SK-N-SH treated with all-trans-retinoic acid at 6 μM for 48 hours (cell line): Measurements from ENCODE around the gene MMP26.

ENCODE experiments used
- ATAC-seq: fragments of 200-7000 bp; cut with Tn5 transposase; 3 replicates; pipeline ENCODE4 v1.9.1; 2020; ENCODE audit warnings: mild to moderate bottlenecking, moderate library complexity
- ARNTL ChIP-seq: fragments of 450-650 bp; formaldehyde crosslinking; IDR thresholded peaks from 2 replicates; pipeline ENCODE4 v1.5.0; 2020; ENCODE audit warnings: low read depth, mild to moderate bottlenecking, moderate library complexity, borderline replicate concordance
- BACH2 ChIP-seq: fragments of 250-450 bp; sonication (Bioruptor Pico); IDR thresholded peaks from 2 replicates; pipeline ENCODE4 v1.9.0; 2021; ENCODE audit warnings: mild to moderate bottlenecking, borderline replicate concordance
- CREB5 ChIP-seq: fragments of 250-450 bp; sonication (Bioruptor Pico); IDR thresholded peaks from 2 replicates; pipeline ENCODE4 v1.5.1; 2020; ENCODE audit warnings: low read depth, mild to moderate bottlenecking, moderate library complexity
- CSRNP3 ChIP-seq: fragments of 250-450 bp; sonication (Bioruptor Pico); IDR thresholded peaks from 2 replicates; pipeline ENCODE4 v1.5.1; 2021; ENCODE audit warnings: mild to moderate bottlenecking, moderate library complexity
- ESRRG ChIP-seq: fragments of 250-450 bp; sonication (Bioruptor Pico); IDR thresholded peaks from 2 replicates; pipeline ENCODE4 v1.6.1; 2021; ENCODE audit warnings: mild to moderate bottlenecking
- GLIS3 ChIP-seq: fragments of 250-450 bp; sonication (Bioruptor Pico); IDR thresholded peaks from 2 replicates; pipeline ENCODE4 v1.5.0; 2020; ENCODE audit warnings: mild to moderate bottlenecking, moderate library complexity
- ISL1 ChIP-seq: fragments of 250-450 bp; sonication (Bioruptor Pico); IDR thresholded peaks from 2 replicates; pipeline ENCODE4 v2.1.2; 2022; ENCODE audit warnings: mild to moderate bottlenecking, moderate library complexity
- OSR1 ChIP-seq: fragments of 250-450 bp; sonication (Bioruptor Pico); IDR thresholded peaks from 2 replicates; pipeline ENCODE4 v1.8.0; 2022; ENCODE audit warnings: moderate library complexity, mild to moderate bottlenecking, inconsistent platforms
- PPARA ChIP-seq: fragments of 250-450 bp; sonication (Bioruptor Pico); IDR thresholded peaks from 2 replicates; pipeline ENCODE4 v1.5.0; 2020; ENCODE audit warnings: mild to moderate bottlenecking, borderline replicate concordance
- RARB ChIP-seq: fragments of 250-450 bp; sonication (Bioruptor Pico); IDR thresholded peaks from 2 replicates; pipeline ENCODE4 v1.8.0; 2021; ENCODE audit warnings: mild to moderate bottlenecking, moderate library complexity
- SNAI2 ChIP-seq: fragments of 250-450 bp; sonication (Bioruptor Pico); IDR thresholded peaks from 2 replicates; pipeline ENCODE4 v1.5.0; 2020; ENCODE audit warnings: mild to moderate bottlenecking, moderate library complexity
- TCF4 ChIP-seq: fragments of 250-450 bp; sonication (Bioruptor Pico); IDR thresholded peaks from 2 replicates; pipeline ENCODE4 v1.8.0; 2021; ENCODE audit warnings: mild to moderate bottlenecking, moderate library complexity, borderline replicate concordance
- TOX ChIP-seq: fragments of 250-450 bp; sonication (Bioruptor Pico); IDR thresholded peaks from 2 replicates; pipeline ENCODE4 v1.8.0; 2021; ENCODE audit warnings: mild to moderate bottlenecking, moderate library complexity, borderline replicate concordance
- ZC3H10 ChIP-seq: fragments of 250-450 bp; sonication (Bioruptor Pico); IDR thresholded peaks from 2 replicates; pipeline ENCODE4 v1.5.1; 2021; ENCODE audit warnings: mild to moderate bottlenecking, moderate library complexity
- ZFP3 ChIP-seq: fragments of 250-450 bp; sonication (Bioruptor Pico); IDR thresholded peaks from 2 replicates; pipeline ENCODE4 v1.5.0; 2020; ENCODE audit warnings: mild to moderate bottlenecking, moderate library complexity
- ZFP30 ChIP-seq: fragments of 450-650 bp; formaldehyde crosslinking; IDR thresholded peaks from 2 replicates; pipeline ENCODE4 v1.5.0; 2022; ENCODE audit warnings: mild to moderate bottlenecking, moderate library complexity
- ZNF565 ChIP-seq: fragments of 450-650 bp; formaldehyde crosslinking; conservative IDR thresholded peaks from 2 replicates; pipeline ENCODE4 v1.5.0; 2020; ENCODE audit warnings: low read depth, mild to moderate bottlenecking, moderate library complexity
- ZNF8 ChIP-seq: fragments of 450-650 bp; formaldehyde crosslinking; IDR thresholded peaks from 2 replicates; pipeline ENCODE4 v1.5.0; 2020; ENCODE audit warnings: mild to moderate bottlenecking, moderate library complexity
- TF ChIP-seq, protein P1 (sequence below): fragments of 250-450 bp; sonication (Bioruptor Pico); IDR thresholded peaks from 2 replicates; pipeline ENCODE4 v1.5.0; 2020; ENCODE audit warnings: mild to moderate bottlenecking, moderate library complexity
- TF ChIP-seq, protein P2 (sequence below): fragments of 250-450 bp; sonication (Bioruptor Pico); IDR thresholded peaks from 2 replicates; pipeline ENCODE4 v1.8.0; 2020; ENCODE audit warnings: mild to moderate bottlenecking, moderate library complexity, borderline replicate concordance

MMP26 gene

GRCh38 chr11:4673781-4674180, 30.8 kb upstream of the MMP26 start:
- no peak for TF ChIP-seq OSR1 (CRISPR knock-in tag)
- no peak for TF ChIP-seq TCF4 (CRISPR knock-in tag)
- TF ChIP-seq RARB (CRISPR knock-in tag): no peak
- TF ChIP-seq ISL1 (CRISPR knock-in tag): no peak
- no peak for TF ChIP-seq ZFP30 (CRISPR knock-in tag)
- no peak for TF ChIP-seq CSRNP3
- no peak for TF ChIP-seq PPARA (CRISPR knock-in tag)
- no peak for TF ChIP-seq ARNTL
- TF ChIP-seq GLIS3 (CRISPR knock-in tag): no peak
- no peak for TF ChIP-seq BACH2
- no peak for TF ChIP-seq ZNF565 (CRISPR knock-in tag)
- no peak for TF ChIP-seq TOX
- TF ChIP-seq ZFP3 (CRISPR knock-in tag): no peak
- TF ChIP-seq ESRRG (CRISPR knock-in tag): no peak
- TF ChIP-seq, protein P1, sequence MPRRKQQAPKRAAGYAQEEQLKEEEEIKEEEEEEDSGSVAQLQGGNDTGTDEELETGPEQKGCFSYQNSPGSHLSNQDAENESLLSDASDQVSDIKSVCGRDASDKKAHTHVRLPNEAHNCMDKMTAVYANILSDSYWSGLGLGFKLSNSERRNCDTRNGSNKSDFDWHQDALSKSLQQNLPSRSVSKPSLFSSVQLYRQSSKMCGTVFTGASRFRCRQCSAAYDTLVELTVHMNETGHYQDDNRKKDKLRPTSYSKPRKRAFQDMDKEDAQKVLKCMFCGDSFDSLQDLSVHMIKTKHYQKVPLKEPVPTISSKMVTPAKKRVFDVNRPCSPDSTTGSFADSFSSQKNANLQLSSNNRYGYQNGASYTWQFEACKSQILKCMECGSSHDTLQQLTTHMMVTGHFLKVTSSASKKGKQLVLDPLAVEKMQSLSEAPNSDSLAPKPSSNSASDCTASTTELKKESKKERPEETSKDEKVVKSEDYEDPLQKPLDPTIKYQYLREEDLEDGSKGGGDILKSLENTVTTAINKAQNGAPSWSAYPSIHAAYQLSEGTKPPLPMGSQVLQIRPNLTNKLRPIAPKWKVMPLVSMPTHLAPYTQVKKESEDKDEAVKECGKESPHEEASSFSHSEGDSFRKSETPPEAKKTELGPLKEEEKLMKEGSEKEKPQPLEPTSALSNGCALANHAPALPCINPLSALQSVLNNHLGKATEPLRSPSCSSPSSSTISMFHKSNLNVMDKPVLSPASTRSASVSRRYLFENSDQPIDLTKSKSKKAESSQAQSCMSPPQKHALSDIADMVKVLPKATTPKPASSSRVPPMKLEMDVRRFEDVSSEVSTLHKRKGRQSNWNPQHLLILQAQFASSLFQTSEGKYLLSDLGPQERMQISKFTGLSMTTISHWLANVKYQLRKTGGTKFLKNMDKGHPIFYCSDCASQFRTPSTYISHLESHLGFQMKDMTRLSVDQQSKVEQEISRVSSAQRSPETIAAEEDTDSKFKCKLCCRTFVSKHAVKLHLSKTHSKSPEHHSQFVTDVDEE: no peak
- no peak for ATAC-seq

- TF ChIP-seq ZC3H10 (CRISPR knock-in tag) (no peak), RARB (CRISPR knock-in tag) (no peak), PPARA (CRISPR knock-in tag) (no peak), ESRRG (CRISPR knock-in tag) (no peak)
- no peak for ATAC-seq
Observed at GRCh38 chr11:4677948-4678347, 26.6 kb upstream of the MMP26 start.

DNA sequence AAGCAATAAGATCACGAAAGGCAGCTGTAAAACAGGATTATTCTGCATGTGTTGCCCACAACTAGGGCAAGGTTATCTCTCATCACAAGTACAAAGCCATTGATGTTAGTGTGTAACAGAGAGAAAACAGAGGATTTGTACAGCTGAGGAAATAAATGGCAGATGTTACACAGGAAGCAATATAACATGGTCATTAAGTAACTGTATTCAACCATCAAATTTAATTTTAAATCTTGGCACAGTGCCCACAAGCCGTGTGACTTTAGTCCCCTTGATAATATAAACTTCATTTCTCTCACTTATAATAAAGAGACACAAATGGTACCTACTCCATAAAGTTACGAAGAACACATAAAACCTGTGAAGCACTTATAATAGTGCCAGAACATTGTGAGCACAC, 24.2 kb upstream of the MMP26 start:
- TF ChIP-seq GLIS3 (CRISPR knock-in tag) (no peak), TCF4 (CRISPR knock-in tag) (peak; percentile 26; the same call in 1 of the 2 replicates)
- TF ChIP-seq, all 23 proteins: peak for 1
- no peak for ATAC-seq

DNA sequence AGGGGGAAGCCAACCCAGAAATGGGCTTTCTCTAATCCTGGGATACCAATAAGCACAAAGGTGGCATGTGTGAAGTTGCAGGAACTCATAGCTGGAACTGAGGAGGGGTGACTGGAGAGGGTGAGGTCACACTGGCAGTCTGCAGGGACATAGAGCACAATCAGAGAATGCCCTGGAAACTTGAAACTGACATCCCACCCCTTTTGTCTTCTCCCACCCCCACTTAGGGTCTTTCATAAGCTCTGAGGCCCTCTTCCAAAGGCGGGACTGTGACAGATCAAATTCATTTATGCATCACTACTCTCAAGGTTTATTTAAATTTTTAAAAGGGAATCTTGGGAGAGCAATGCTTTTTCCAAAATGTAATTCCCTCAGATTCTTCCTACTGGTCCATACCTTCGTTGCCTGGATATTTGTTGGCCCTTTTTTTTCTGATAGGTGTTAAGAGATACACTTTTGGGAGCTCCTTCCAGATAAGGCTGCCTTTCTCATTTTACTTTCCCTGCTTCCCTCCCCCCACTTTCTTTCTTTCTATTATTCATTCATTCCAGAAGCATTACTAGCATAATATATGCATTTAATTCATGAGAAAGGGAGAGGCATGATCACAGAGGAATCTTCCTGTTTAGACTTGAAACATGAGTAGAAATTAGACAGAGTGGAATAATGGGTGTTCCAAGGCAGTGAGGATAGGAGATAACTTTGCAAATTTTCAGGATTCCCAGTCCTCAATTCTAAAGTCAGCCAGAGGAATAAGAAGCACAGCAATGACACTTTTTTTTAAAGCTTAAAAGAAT, 21.8 kb upstream of the MMP26 start:
- TF ChIP-seq, protein P2, sequence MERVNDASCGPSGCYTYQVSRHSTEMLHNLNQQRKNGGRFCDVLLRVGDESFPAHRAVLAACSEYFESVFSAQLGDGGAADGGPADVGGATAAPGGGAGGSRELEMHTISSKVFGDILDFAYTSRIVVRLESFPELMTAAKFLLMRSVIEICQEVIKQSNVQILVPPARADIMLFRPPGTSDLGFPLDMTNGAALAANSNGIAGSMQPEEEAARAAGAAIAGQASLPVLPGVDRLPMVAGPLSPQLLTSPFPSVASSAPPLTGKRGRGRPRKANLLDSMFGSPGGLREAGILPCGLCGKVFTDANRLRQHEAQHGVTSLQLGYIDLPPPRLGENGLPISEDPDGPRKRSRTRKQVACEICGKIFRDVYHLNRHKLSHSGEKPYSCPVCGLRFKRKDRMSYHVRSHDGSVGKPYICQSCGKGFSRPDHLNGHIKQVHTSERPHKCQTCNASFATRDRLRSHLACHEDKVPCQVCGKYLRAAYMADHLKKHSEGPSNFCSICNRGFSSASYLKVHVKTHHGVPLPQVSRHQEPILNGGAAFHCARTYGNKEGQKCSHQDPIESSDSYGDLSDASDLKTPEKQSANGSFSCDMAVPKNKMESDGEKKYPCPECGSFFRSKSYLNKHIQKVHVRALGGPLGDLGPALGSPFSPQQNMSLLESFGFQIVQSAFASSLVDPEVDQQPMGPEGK (CRISPR knock-in tag): no peak
- TF ChIP-seq ZFP30 (CRISPR knock-in tag): no peak
- ATAC-seq: no peak

DNA sequence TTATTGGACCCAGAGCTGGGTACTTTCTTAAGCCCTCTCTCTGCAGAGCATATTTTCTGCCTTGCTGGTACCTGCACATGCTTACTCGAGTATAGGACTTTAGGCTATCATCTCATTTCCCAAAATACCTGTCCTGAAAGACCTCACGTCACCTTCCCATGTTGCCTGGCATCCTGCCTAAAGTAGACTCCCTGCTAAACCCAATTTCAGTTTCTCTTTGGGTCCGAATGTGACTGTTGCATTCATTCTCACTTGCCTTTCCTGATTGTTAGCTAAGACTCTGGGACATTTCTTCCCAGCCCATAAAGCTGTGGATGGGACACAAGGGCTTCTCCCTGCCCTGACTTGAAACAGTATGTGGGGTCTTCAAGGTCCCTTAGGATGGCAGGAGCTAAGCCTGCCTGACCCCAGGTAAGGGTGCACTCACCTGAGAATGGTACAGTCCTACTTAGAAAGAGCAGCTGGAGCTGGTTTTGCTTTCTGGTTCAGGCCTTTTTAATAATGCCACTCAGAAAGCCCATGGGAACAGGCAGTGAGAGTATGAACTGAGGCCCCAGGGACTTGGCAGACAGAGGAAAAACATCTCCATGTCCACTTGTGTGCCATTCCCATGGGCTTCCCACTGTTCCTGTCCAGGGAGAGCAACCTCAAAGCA, 19.8 kb upstream of the MMP26 start:
- no peak for ATAC-seq
- TF ChIP-seq ZFP30 (CRISPR knock-in tag): no peak
- TF ChIP-seq ZNF8: no peak
- no peak for TF ChIP-seq CREB5 (CRISPR knock-in tag)
- no peak for TF ChIP-seq PPARA (CRISPR knock-in tag)
- TF ChIP-seq TCF4 (CRISPR knock-in tag): no peak
- no peak for TF ChIP-seq ZNF565 (CRISPR knock-in tag)
- no peak for TF ChIP-seq BACH2
- no peak for TF ChIP-seq RARB (CRISPR knock-in tag)
- no peak for TF ChIP-seq CSRNP3
- no peak for TF ChIP-seq ZFP3 (CRISPR knock-in tag)
- no peak for TF ChIP-seq OSR1 (CRISPR knock-in tag)
- no peak for TF ChIP-seq SNAI2 (CRISPR knock-in tag)
- TF ChIP-seq, protein P1: no peak
- TF ChIP-seq ZC3H10 (CRISPR knock-in tag): no peak
- TF ChIP-seq ARNTL: no peak
